ENCODE data around the gene APBB2. TPM values are rescaled to one million over a fixed set of nuclear protein-coding genes. Genes with fewer than 3 reads are reported as not detected.

APBB2 gene
- total RNA-seq, 1 experiment from 2014 or later, result 80.7 TPM

DNA sequence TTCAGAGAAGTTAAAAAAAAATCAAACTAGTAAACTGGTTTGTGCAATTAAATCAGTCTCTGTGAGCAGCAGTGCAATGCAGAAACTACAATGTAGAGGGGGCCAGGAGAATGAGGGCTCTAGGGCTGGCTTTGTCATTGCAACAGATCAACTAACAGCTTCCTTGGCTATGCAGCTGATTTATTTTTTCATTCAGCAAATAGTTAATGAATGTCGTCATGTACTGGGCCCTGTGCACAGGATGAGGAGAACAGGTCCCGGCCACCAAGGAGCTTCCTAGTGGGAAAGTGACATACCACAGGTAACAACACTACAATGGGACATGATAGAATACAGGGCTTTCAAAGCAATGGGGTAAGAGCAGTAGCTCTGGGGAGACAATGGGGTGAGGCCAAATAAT, 274.5 kb downstream of the APBB2 start:
- no peaks in the 10 kb centered on the region; the same call in 1 of the 2 replicates for H3K36me3 ChIP-seq (ENCODE audit: control insufficient read depth, insufficient read depth, low read length)
- BruUV-seq (replicated peaks), result no TSS peak

DNA sequence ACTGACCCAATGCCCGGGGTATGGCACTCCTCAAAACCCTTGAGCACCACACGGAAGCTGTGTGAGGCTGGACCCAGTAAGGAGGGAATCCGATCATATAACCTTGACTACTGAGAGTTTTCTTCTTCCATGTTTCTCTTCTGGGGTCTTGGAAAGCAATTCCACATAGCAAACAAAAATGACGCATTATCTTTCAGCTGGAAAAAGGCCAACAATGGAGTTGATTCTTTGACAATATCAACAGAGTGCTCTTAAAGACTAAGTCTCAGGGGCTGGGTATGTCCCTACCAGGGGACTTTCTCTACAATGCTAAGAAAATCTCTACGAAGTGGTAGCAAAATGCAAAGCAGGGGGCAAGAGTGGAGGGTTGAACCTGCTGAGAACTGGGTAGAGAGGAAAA, 276.0 kb downstream of the APBB2 start:
- Histone ChIP-seq H3K9me3 (no peaks in the 10 kb centered on the region), H3K36me3 (ENCODE audit: control insufficient read depth, insufficient read depth, low read length) (no peaks in the 10 kb centered on the region; the same call in 1 of the 2 replicates), H3K4me1 (no peaks in the 10 kb centered on the region), H3K27me3 (replicated peaks; ENCODE audit: control insufficient read depth, insufficient read depth, low read length) (no peaks in the 10 kb centered on the region), H3K4me3 (ENCODE audit: low read depth, low read length) (no peak overlapping the region)
- DNase-seq, result no peak
- no TSS peak for BruUV-seq (replicated peaks)
- POLR2A ChIA-PET, result no interaction called here
- Mint-ChIP-seq H3K4me1 (ENCODE audit: low read depth, unreplicated experiment) (no peaks in the 10 kb centered on the region), H3K27ac (ENCODE audit: unreplicated experiment) (no peak overlapping the region), H3K27me3 (ENCODE audit: insufficient read depth, unreplicated experiment) (no peaks in the 10 kb centered on the region), H3K4me3 (ENCODE audit: unreplicated experiment) (no peak overlapping the region), H3K9me3 (ENCODE audit: unreplicated experiment) (no peaks in the 10 kb centered on the region), H3K36me3 (ENCODE audit: insufficient read depth, unreplicated experiment) (peaks cover 81% of the 10 kb centered on the region)
- TF ChIP-seq, protein P1, sequence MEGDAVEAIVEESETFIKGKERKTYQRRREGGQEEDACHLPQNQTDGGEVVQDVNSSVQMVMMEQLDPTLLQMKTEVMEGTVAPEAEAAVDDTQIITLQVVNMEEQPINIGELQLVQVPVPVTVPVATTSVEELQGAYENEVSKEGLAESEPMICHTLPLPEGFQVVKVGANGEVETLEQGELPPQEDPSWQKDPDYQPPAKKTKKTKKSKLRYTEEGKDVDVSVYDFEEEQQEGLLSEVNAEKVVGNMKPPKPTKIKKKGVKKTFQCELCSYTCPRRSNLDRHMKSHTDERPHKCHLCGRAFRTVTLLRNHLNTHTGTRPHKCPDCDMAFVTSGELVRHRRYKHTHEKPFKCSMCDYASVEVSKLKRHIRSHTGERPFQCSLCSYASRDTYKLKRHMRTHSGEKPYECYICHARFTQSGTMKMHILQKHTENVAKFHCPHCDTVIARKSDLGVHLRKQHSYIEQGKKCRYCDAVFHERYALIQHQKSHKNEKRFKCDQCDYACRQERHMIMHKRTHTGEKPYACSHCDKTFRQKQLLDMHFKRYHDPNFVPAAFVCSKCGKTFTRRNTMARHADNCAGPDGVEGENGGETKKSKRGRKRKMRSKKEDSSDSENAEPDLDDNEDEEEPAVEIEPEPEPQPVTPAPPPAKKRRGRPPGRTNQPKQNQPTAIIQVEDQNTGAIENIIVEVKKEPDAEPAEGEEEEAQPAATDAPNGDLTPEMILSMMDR (IDR thresholded peaks at IDR 0.05; ENCODE audit: insufficient read depth in 1 of 2, low read depth in 1 of 2, low read length in 1 of 2, severe bottlenecking in 1 of 2, unreplicated experiment in 1 of 2), result no peak
- CTCF ChIA-PET, result no interaction called here
- intact Hi-C loops (cut with micrococcal nuclease; ENCODE audit: unreplicated experiment), result no loop called here

More for the DNA sequence above, 274.5 kb downstream of the APBB2 start:
- Mint-ChIP-seq H3K36me3 (ENCODE audit: insufficient read depth, unreplicated experiment) (peaks cover 72% of the 10 kb centered on the region), H3K4me1 (ENCODE audit: low read depth, unreplicated experiment) (no peaks in the 10 kb centered on the region), H3K27me3 (ENCODE audit: insufficient read depth, unreplicated experiment) (no peaks in the 10 kb centered on the region), H3K27ac (ENCODE audit: unreplicated experiment) (no peak overlapping the region), H3K4me3 (ENCODE audit: unreplicated experiment) (no peak overlapping the region), H3K9me3 (ENCODE audit: unreplicated experiment) (no peaks in the 10 kb centered on the region)
- H3K4me3 ChIP-seq (ENCODE audit: low read depth, low read length), result no peak overlapping the region
- no peaks in the 10 kb centered on the region for H3K9me3 ChIP-seq
- H3K27me3 ChIP-seq (replicated peaks; ENCODE audit: control insufficient read depth, insufficient read depth, low read length), result no peaks in the 10 kb centered on the region
- intact Hi-C loops (cut with micrococcal nuclease; ENCODE audit: unreplicated experiment), result no loop called here
- no peak for DNase-seq
- POLR2A ChIA-PET, result no interaction called here
- TF ChIP-seq, protein P1 (IDR thresholded peaks at IDR 0.05; ENCODE audit: insufficient read depth in 1 of 2, low read depth in 1 of 2, low read length in 1 of 2, severe bottlenecking in 1 of 2, unreplicated experiment in 1 of 2), result no peak
- CTCF ChIA-PET, result interaction anchor here (0.9 kb wide), 1 partner anchor 274 kb away, joined by 3 read pairs; the partner anchor contains the start of gene APBB2
- no peaks in the 10 kb centered on the region for H3K4me1 ChIP-seq

DNA sequence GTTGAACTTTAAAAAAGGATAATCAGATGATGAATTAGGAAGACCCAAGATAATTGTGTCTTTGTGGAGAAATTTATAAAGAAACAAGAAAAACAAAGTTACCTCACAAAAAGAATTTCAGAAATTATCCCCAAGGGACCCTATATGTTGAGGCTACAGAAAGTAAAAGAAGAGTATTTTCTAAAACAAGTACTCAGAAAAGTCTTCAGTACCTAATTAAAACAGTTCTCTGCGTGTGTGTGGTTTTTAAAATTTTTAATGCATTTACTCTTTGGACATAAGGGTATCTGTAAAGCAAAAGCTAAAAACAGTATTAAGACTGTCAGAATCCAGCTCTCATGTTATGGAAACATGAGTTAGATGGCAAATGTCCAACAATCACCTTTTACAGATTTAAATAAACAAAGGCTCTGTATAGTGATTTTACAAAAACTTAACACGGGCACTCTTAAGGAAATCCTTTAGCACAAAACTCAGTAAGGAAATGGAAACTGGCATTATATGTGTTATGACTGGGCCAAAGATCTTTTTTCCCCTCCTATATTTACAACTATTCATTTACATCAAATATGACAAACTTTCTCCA, 277.1 kb downstream of the APBB2 start:
- Mint-ChIP-seq H3K27ac (ENCODE audit: unreplicated experiment) (no peak overlapping the region), H3K9me3 (ENCODE audit: unreplicated experiment) (no peaks in the 10 kb centered on the region), H3K36me3 (ENCODE audit: insufficient read depth, unreplicated experiment) (peaks cover 81% of the 10 kb centered on the region), H3K4me1 (ENCODE audit: low read depth, unreplicated experiment) (peaks cover 2% of the 10 kb centered on the region), H3K4me3 (ENCODE audit: unreplicated experiment) (no peak overlapping the region), H3K27me3 (ENCODE audit: insufficient read depth, unreplicated experiment) (no peaks in the 10 kb centered on the region)
- Histone ChIP-seq H3K4me1 (no peaks in the 10 kb centered on the region), H3K4me3 (ENCODE audit: low read depth, low read length) (no peak overlapping the region), H3K36me3 (ENCODE audit: control insufficient read depth, insufficient read depth, low read length) (no peaks in the 10 kb centered on the region; the same call in 1 of the 2 replicates), H3K27me3 (replicated peaks; ENCODE audit: control insufficient read depth, insufficient read depth, low read length) (no peaks in the 10 kb centered on the region), H3K9me3 (no peaks in the 10 kb centered on the region)
- DNase-seq, result no peak
- intact Hi-C loops (cut with micrococcal nuclease; ENCODE audit: unreplicated experiment), result no loop called here
- CTCF ChIA-PET, result interaction anchor here (0.6 kb wide), 1 partner anchor 277 kb away, joined by 8 read pairs; the partner anchor contains the start of gene APBB2
- BruUV-seq (replicated peaks), result no TSS peak
- POLR2A ChIA-PET, result no interaction called here
- TF ChIP-seq, protein P1 (IDR thresholded peaks at IDR 0.05; ENCODE audit: insufficient read depth in 1 of 2, low read depth in 1 of 2, low read length in 1 of 2, severe bottlenecking in 1 of 2, unreplicated experiment in 1 of 2), result no peak

Data from Caco-2 (cell line).